Adrenal gland (tissue), 12 donors: ENCODE results near the gene SUGT1. TPM values are rescaled to one million over a fixed set of nuclear protein-coding genes. Genes with fewer than 3 reads are reported as not detected.

ENCODE experiments used
- DNase-seq, 7 donors: peaks; one replicate each; pipeline ENCODE4 v3.0.0-alpha.2; 2019 to 2020
- H3K27ac ChIP-seq, 5 donors: fragments of 200-600 bp; sonication (generic) in 4 of 5; 1 replicate in 3 of 5; 2 replicates in 2 of 5; pipeline versions ENCODE4 v1.5.1 to v1.8.0; 2016 to 2020; ENCODE audit warnings: mild to moderate bottlenecking in 1 of 5
- H3K27me3 ChIP-seq: fragments of 200-600 bp; 2 replicates; pipeline ENCODE4 v1.8.0; 2021
- H3K36me3 ChIP-seq, 2 donors: fragments of 200-600 bp; replicated peaks in 1 of 2; 1 replicate in 1 of 2; 2 replicates in 1 of 2; pipeline versions ENCODE4 v1.5.1 to v1.8.0; 2018 to 2022
- H3K4me1 ChIP-seq, 2 donors: fragments of 200-600 bp; replicated peaks in 1 of 2; 1 replicate in 1 of 2; 2 replicates in 1 of 2; pipeline versions ENCODE4 v1.5.1 to v1.8.0; 2018 to 2021
- H3K4me3 ChIP-seq, 4 donors: fragments of 200-600 bp; sonication (generic) in 3 of 4; one replicate each; pipeline ENCODE4 v1.5.1; 2016 to 2018
- H3K9me3 ChIP-seq, 3 donors: fragments of 200-600 bp; sonication (generic) in 1 of 3; replicated peaks in 1 of 3; 1 replicate in 2 of 3; 2 replicates in 1 of 3; pipeline versions ENCODE4 v1.5.1 to v1.8.0; 2016 to 2021
- CTCF ChIP-seq, 6 experiments: fragments of 450-650 bp in 4 of 6; fragments of 200-600 bp in 2 of 6; sonication (generic) in 1 of 6; IDR thresholded peaks; 1 replicate in 5 of 6; 2 replicates in 1 of 6; pipeline versions ENCODE4 v1.5.1 to v1.8.0; 2016 to 2021; ENCODE audit warnings: antibody characterized with exemption in 6 of 6, mild to moderate bottlenecking in 2 of 6, moderate library complexity in 1 of 6
- POLR2A ChIP-seq, 2 donors: fragments of 450-650 bp; IDR thresholded peaks; one replicate each; pipeline ENCODE4 v1.6.1; 2017; ENCODE audit warnings: antibody characterized with exemption in 2 of 2, mild to moderate bottlenecking in 2 of 2, moderate library complexity in 1 of 2
- WGBS, 4 donors: extraction: QIAGEN DNeasy Blood & Tissue Kit in 2 of 4; methylation state at CpG; one replicate each; pipeline versions ENCODE4 v1.1.5 to v1.1.7; 2013 to 2017; 5-methylcytosine and 5-hydroxymethylcytosine counted together
- intact Hi-C, 2 donors: fragments of 100-400 bp; cut with DNase I; formaldehyde crosslinking; loops; one replicate each; pipeline versions ENCODE4 v1.14.1 to v1.15.0; 2022 to 2023
- polyA plus RNA-seq, 3 donors: library from polyadenylated mRNA; stranded (reverse); fragments of 200-250 nt in 2 of 3; fragments of 350-450 nt in 1 of 3; fragmentation: Illumina TruSeq in 1 of 3; extraction: RNeasy Lipid Tissue Mini Kit (QIAGEN cat#74804) in 1 of 3; gene quantifications; one replicate each; pipeline ENCODE4 v1.2.3, GENCODE V29; 2013 to 2014
- total RNA-seq, 9 donors: library from RNA; depleted of rRNA in 4 of 9; stranded (reverse); fragments of >200 nt in 4 of 9; fragments of 120-200 nt in 1 of 9; fragmentation: NEBNext Ultra II Directional in 1 of 9; extraction: Animal tissue kit (Norgen Biotek cat#: 25700) in 1 of 9; gene quantifications; one replicate each; pipeline versions ENCODE4 v1.1.0 to v1.2.4, GENCODE V29; 2013 to 2023
- donor health status: healthy with polysubstance abuse.
- donor health status: Bipolar disorder and iron deficiency.
- donor health status: DM: yes; HTN: yes; CAD: no.
- donor health status: DM: no; HTN: no; CAD: no.
- donor health status: DM: no; HTN: no; CAD: no.
- donor health status: DM: yes; HTN: yes; CAD: no.

Gene SUGT1
- total and polyA plus RNA-seq, 12 donors = 27.1 to 95.2 (median 43.1) TPM

DNA sequence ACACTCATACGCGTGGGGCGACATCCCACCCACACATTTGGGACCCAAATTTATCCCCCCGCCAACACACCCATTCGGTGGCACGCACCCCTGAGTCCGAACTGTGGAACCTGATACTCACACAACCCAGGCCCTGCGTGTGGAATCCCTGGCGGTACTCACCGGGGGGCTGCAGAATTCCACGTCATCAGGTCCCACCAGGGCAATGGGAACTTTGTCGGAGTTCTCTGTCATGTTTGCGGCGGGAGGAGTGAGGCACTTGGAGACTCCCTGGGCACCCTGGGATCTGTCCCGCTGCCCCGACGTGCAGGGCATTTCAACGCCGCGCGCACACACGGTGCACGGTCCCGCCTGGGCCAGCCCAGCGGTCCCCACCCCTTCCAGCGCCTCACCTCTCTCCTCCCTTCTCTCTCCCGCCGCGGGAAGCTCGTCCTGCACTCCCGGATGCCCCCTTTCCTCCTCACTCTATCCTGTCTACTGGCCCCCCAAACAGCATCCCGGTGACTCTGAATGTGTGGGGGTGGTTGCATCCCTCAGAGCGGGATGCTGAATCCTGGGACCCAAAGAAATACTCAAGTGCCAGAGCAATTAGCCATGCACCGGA lies 86.9 kb downstream of the SUGT1 start, which contains the start of gene CNMD:
CNMD (minus strand) TSS at position 353 of the 604 bp plus-strand sequence; CDS start at position 234, 119 bp downstream.
- TF ChIP-seq CTCF (IDR thresholded peaks at IDR 0.05) (no peak), POLR2A (IDR thresholded peaks at IDR 0.05) (no peak)
- H3K4me1 ChIP-seq = peaks cover 0 to 4% of the 10 kb centered on the region in 2 donors
- no peaks in the 10 kb centered on the region for H3K36me3 ChIP-seq
- peak within 1 kb of the TSS in 2 of 4 donors; percentile 16 to 44 for H3K4me3 ChIP-seq
- H3K27me3 ChIP-seq = peaks cover 32% of the 10 kb centered on the region
- intact Hi-C loops = no loop called here
- H3K27ac ChIP-seq = no peak within 1 kb of the TSS
- no peak for DNase-seq
- H3K9me3 ChIP-seq = no peaks in the 10 kb centered on the region
- 10 to 12% (median 11%) methylated on average over 13 to 34 of the region's 34 CpGs for WGBS, 4 donors

GRCh38 chr13:52743569-52743968 lies 90.9 kb downstream of the SUGT1 start:
- 57 to 83% (median 66%) methylated on average over 1 of the region's 1 CpG for WGBS, 4 donors
- no peak overlapping the region for H3K27ac ChIP-seq
- no peaks in the 10 kb centered on the region for H3K36me3 ChIP-seq
- TF ChIP-seq CTCF (IDR thresholded peaks at IDR 0.05) = no peak
- no peak for TF ChIP-seq POLR2A (IDR thresholded peaks at IDR 0.05)
- peaks cover 18% of the 10 kb centered on the region for H3K27me3 ChIP-seq
- intact Hi-C loops = no loop called here
- H3K9me3 ChIP-seq = no peaks in the 10 kb centered on the region
- no peak overlapping the region for H3K4me3 ChIP-seq
- DNase-seq = no peak
- H3K4me1 ChIP-seq = peaks cover 0 to 4% of the 10 kb centered on the region in 2 donors

DNA sequence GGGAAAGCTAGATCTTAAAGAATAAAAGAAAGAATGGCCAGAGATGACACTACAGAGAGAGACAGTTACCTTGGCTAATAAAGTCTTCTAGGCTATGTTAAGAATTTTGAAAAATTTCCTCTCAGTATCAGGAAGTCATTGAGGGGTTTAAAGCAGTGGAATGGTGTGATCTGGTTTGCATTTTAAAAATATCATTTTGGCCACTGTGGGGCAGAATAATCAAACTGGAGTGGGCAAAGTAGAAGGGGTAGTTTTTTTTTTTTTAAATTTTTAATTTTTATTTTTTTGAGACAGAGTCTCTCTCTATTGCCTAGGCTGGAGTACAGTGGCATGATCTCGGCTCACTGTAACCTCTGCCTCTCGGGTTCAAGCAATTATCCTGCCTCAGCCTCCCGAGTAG lies 91.4 kb downstream of the SUGT1 start:
- peaks cover 0 to 3% of the 10 kb centered on the region in 2 donors for H3K4me1 ChIP-seq
- H3K36me3 ChIP-seq = no peaks in the 10 kb centered on the region
- H3K9me3 ChIP-seq = no peaks in the 10 kb centered on the region
- TF ChIP-seq POLR2A (IDR thresholded peaks at IDR 0.05) = no peak
- no peak for TF ChIP-seq CTCF (IDR thresholded peaks at IDR 0.05)
- H3K27ac ChIP-seq = no peak overlapping the region
- H3K4me3 ChIP-seq = no peak overlapping the region
- no peak for DNase-seq
- 89 to 94% (median 92%) methylated on average over 3 of the region's 3 CpGs for WGBS, 4 donors
- peaks cover 14% of the 10 kb centered on the region for H3K27me3 ChIP-seq
- intact Hi-C loops = no loop called here

DNA sequence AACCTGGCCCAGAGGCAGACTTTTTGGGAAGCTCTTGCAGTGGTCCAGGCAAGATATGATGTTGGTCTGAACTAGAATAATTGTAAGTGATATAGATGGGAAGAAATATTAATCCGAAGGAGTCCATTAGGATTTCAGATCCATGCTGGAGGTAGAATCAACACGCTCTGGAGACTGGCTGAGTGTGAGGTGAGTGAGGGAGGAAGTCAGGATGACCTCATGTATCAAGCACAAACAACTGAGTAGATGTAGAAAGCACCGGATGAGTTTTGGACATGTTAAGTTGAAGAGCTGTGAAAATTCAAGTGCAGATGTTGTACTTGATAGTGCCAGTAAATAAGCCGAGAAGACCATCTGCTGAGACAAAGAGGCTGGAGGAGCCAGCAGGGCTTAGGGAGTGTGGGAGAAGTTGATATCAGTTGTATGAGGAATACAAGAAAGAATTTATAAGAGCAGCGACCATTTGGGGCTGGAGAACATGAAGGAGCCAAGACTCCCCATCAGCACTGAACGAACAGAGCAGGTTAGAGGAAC lies 92.3 kb downstream of the SUGT1 start:
- Histone ChIP-seq H3K36me3 (no peaks in the 10 kb centered on the region), H3K4me1 (no peaks in the 10 kb centered on the region), H3K27me3 (peaks cover 5% of the 10 kb centered on the region), H3K4me3 (no peak overlapping the region), H3K9me3 (no peaks in the 10 kb centered on the region), H3K27ac (no peak overlapping the region)
- intact Hi-C loops = no loop called here
- TF ChIP-seq CTCF (IDR thresholded peaks at IDR 0.05) = no peak
- no peak for TF ChIP-seq POLR2A (IDR thresholded peaks at IDR 0.05)
- WGBS, 4 donors = 64 to 72% (median 66%) methylated on average over 6 of the region's 6 CpGs
- no peak for DNase-seq
